GM18505 (cell line): ENCODE data around the gene AFF3.

Source experiments
- ATAC-seq: cut with Tn5 transposase; IDR thresholded peaks from one replicate; pipeline ENCODE4 v1.9.1; 2021; ENCODE audit not compliant: unreplicated experiment
- POLR2A ChIP-seq: IDR thresholded peaks from 4 replicates; pipeline ENCODE4 v1.6.1; 2011; ENCODE audit warnings: borderline replicate concordance; ENCODE audit not compliant: insufficient read depth, insufficient read length; ENCODE audit errors: extremely low read depth

The AFF3 gene

DNA sequence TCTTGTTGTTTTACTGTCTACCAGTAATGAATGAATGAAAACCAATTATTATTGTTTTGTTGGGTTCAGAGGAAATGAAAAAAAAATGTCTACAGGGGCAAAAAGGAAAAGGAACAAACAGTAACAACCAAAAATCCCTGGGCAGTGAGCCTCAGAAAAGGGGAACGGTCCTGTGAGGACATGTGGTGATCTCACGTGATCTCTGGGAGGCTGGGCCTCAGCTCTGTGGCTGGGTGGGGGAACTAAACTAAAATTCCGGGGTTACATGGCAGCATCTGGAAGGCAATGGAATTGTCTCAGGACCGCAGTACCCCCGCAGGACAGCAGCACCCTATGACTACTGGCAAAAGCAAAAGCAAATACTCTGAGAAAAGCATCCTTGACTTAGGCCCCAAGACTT is 80.1 kb downstream of the AFF3 start:
- no peak for TF ChIP-seq POLR2A
- ATAC-seq, result no peak

DNA sequence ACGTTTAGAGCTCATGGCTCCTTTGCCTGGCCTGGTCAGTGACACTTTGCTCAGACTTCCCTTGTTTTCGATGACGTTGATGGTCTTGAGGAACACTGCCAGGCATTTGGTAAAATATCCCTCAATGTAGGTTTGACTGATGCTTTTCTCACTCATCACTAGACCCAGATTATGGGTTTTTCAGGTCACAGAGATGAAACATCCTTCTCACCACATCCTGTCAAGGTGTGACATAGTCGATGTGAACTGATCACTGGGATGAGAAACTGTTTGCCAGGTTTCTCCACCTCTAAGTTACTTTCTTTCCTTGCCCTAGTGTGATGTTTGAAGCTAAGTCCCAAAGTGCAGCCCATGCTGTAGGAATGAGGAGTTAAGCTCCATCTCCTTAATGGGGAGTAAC is 81.5 kb downstream of the AFF3 start:
- TF ChIP-seq POLR2A, result no peak

DNA sequence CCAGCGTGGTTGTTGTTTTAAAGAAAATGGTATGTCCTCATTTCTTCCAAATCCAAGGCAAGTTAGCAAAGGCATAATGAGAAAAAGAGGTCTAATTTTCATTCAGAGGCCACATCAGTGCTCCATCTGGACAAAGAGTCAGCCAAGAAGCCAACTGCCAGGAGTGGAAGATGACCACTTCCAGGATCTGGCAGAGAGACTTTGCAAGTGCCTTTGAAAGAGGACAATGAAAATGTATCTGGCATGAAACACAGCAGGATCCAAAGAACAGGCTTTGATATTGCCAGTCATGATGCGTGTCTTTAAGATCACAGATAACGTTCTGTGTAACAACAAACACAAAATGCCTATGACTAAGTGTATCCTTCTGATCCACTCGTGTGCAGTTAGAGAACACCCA is 82.8 kb downstream of the AFF3 start:
- no peak for ATAC-seq
- TF ChIP-seq POLR2A, result no peak

More for the DNA sequence above, 81.5 kb downstream of the AFF3 start:
- ATAC-seq, result no peak

DNA sequence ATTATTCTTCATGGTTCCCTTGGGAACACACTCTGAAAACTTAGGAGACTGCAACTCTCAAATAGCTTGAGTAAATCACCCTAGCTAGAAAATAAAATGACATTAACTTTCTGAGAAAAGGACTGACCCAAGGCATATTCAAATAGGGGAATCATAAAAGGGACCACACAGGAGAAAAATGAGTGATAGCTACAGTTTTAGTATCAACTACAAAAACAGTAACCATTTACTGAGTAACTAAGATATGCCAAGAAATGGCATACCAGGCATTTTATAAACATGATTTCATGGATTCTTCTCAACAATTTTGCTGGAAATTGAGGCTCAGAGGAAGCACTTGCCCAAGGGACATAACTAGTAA is 84.5 kb downstream of the AFF3 start:
- ATAC-seq, result no peak
- TF ChIP-seq POLR2A, result no peak

DNA sequence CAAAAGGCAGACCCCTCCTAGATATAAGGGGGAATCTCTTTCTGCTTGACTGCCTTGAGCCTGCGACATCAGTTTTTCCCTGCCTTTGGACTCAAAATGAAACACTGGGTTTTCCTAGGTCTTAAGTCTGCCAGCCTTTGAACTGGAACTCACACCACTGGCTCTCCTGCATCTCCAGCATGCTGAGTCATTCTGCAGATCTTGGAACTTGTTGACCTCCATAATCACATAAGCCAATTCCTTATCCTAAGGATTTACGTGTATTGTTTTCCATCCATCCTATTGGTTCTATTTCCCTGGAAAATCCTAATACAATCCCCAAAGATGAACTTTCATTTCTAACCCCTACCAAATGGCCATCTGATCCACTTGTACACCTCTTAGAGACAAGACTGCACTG is 88.0 kb downstream of the AFF3 start:
- no peak for TF ChIP-seq POLR2A
- no peak for ATAC-seq

DNA sequence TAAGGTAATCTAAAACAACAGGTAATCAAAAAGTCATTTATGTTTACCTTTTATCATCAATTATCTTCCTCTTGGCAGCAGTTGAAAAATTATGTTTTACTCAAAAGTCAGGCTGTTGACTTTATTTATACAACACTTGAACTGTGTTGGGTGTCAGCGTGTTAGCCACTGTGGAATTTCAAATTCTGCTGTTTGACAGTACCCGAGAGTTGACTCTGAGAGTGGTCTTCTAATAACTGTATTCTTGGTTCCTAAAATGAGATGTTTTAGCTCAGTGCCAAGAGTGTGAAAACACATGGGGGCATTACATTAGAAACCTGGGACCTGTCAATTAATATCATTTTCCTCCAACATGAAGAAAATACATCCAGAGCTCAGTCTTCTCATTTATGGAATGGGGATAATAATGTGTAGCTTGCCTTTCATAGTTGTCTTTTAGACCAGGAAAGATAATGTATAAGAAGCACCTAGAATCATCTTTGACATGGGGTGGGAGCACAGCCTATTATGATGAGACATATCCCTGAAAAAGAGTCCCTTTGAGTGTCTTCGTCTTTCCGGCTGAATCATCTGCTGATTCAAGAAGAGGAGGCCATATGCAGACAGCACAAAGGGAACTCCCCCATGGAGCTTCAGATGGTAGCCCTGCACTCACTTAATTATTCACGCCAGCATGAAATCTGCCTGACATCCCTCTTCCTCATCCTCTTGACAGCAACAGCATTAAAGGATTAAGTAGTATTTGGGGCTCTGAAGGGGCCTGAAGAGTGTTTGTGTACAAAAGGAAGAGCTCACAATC is 89.1 kb downstream of the AFF3 start:
- no peak for TF ChIP-seq POLR2A
- no peak for ATAC-seq

DNA sequence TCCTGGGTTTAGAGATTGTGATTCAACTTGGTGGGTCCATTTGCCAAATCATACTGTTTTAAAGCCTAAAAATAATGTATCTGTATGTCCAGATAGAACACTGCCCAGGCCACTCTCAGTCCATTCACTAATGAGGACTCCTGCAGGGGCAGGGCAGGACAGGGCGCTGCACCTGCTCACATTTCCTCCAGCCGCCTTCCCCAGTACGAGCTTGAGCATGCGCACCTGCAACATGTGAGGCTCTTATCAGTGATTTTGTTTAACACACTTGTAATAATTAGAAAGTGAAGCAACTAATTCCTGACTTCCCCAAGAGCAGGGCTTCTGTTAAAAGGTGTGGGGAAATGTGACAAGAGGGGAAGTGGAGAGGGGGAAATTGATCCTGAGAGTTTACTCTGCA is 89.7 kb downstream of the AFF3 start:
- no peak for ATAC-seq

DNA sequence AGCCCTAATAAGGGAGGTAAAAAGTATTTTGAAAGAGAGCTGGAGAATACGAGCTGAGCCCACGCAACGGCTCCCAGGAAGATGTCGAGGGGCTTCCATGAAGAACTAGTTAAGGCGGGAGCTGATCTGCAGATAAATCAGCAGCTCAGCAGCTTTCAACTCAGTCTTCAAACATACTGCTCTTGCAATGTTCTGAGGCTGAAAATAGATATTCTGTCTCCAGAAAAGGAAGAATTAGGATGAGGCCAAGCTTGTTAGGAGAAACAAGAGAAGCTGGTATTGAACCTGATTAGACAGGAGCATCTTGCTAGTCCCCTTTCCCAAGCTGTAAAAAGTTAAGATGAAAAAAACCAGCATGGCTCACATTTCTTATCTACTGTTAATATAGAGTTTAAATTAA is 91.1 kb downstream of the AFF3 start:
- TF ChIP-seq POLR2A, result no peak
- no peak for ATAC-seq

More for the DNA sequence above, 89.7 kb downstream of the AFF3 start:
- no peak for TF ChIP-seq POLR2A

DNA sequence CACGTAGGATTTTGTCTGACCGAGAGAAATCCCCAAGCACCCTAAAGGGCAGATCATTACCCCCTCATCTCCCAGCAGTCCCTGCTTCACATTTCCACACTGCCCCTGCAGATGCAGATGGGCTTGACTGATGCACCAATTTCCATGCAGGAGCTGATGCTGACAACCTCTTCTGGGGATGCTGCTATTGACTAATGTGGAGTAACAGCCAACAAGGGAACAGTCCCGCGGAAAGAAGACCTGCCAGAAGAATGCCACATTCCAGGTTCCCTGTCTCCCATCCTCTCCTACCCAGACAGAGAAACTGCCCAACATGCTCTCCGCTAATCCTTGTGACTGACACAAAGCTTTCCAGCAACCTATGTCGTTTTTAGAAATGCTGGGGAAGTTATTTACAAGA is 91.7 kb downstream of the AFF3 start:
- ATAC-seq, result no peak

DNA sequence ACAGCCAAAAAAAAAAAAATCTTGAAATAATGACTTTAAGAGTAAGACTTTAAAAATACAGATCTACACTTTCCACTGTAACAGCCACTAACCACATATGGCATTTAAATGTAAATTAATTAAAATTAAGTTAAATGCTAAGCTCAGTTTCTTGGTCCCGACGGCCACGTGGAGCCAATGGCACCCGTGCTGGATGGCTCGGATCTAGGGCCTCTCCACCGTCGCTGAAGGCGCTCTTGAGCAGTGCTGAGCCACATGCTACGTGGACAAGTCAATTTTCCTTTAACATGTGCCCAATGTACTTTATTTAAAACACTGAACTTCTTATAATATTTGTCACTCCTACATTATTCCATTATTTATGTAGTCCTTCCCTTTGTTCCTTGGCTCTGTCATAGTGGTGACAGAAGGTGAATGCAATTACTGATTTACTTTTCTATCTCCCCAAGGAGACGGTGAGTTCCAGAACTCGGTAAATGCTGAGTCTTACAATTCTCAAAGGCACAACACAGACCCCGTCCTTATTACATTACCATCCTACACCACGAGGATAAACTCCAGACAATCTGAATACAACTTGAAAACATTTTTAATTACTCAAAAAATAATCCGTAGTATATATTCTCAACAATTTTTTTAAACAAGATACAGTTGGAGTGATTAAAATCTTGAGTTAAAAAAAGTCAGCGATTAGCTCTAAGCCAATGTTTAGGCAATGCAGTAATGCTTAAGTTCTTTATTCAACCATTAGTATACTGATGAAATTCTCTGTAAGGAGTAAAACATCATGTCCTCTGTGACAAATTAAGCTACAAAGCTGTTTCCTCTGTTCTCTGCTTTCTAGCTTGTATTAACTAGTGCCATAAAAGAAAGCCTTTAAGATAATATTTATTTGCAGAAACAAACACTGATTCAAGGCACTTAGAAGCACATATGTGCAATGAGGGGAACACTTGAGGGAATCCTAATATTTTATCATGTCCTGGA is 95.1 kb downstream of the AFF3 start:
- TF ChIP-seq POLR2A, result no peak
- ATAC-seq, result no peak

More for the DNA sequence above, 91.7 kb downstream of the AFF3 start:
- TF ChIP-seq POLR2A, result no peak

DNA sequence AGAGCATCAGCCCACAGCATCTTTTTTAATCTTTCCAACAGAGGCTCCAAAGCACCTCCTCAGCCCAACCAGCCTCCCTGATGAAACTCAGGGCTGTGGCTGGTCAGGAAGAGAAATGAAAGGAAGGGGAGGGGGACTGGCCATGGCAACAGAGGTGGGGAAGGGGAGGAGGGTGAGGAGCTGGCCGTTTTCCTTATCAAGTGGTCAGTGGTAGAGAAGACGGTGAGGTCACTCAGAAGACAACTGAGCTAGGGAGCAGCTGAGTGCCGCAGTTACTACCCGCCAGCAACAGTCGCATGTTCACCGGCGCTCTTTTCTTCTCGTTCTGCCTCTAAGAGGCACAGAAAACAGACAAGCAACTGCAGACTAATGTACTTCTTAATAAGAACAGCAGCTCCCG is 97.4 kb downstream of the AFF3 start:
- ATAC-seq, result no peak
- no peak for TF ChIP-seq POLR2A

DNA sequence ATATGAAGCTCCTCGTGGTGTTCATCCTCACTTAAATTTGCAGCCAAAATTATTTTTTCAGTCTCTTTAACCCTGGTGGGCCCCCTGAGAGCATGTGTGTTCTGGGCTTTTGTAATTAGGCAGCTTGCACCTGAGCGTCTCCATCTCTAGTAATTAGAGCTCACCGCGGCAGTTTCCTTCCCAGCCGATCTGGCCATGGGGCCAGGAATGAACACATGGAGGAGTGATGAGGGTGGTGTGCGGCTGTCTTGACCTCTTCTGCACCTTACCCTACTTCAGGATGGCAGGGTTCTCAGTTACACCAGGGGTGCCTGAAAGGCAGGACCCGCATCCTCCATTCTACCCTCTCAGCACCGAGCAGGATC is 98.5 kb downstream of the AFF3 start:
- no peak for ATAC-seq
- TF ChIP-seq POLR2A, result no peak

DNA sequence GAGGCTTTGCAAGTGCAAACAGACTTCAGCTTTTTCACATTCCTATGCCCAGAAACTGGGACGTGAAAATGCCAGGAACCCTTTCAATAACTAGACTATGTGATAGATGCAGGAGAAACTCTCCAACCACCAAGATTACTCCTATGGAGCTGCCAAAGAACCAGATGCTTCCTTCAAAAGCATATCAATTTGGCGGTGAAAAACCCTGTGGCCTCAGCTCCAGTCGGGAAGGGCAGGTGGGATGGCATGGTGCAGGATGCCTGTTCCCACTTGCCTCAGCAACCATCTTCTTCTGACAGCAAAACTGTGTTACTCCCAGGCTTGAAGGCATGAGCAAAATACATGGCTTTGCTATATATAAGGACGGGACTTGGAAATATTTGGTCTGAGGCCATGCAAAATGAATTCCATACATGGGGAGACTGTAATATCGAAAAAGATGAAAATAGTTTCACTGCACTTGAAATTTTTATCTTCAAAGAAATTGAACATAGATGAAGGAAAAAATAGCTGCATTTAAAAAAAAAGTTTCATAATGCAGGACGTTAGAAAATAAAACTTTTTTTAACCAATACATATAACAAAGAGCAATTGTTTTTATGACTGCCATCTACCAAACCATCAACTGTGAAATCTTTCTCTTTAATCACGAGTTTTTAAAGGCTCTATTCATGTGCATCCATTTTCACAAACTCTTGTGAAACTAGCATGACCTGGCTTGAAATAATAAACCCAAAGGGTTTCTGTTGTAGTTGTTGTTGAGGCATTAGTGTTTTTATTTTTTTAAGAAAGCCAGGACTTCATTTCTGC is 99.1 kb downstream of the AFF3 start:
- no peak for TF ChIP-seq POLR2A
- ATAC-seq, result no peak
